Caki2 (cell line): ENCODE results near the gene GNAS-AS1. TPM values are rescaled to one million over a fixed set of nuclear protein-coding genes. Genes with fewer than 3 reads are reported as not detected.

Experiments used
- DNase-seq: peaks from one replicate; pipeline ENCODE4 v3.0.0-alpha.2; 2015; ENCODE audit warnings: low read depth
- in situ Hi-C: cut with HindIII; loops from 2 replicates; pipeline ENCODE4 v1.10.0; 2016; ENCODE audit warnings: low sequenced_read_pairs, low pct_unique_long_range_greater_than_20kb, mixed read lengths
- total RNA-seq: library from RNA; depleted of rRNA; stranded (reverse); fragments of >200 nt; shearing (Covaris generic); gene quantifications from 2 replicates; pipeline ENCODE4 v1.2.3, GENCODE V29; 2014; ENCODE audit warnings: low replicate concordance; rRNA removed

GNAS-AS1 gene
- total RNA-seq, 1 experiment from 2014 or later, result 3.1 TPM

GRCh38 chr20:58777657-58778056 is 73.0 kb downstream of the GNAS-AS1 start:
- in situ Hi-C loops, result no loop called here

GRCh38 chr20:58776109-58776508 is 74.6 kb downstream of the GNAS-AS1 start:
- DNase-seq, result no peak
- in situ Hi-C loops, result no loop called here

More at GRCh38 chr20:58777657-58778056, 73.0 kb downstream of the GNAS-AS1 start:
- no peak for DNase-seq

GRCh38 chr20:58775371-58775770 is 75.3 kb downstream of the GNAS-AS1 start:
- in situ Hi-C loops, result no loop called here
- DNase-seq, result no peak

GRCh38 chr20:58774667-58775263 is 75.9 kb downstream of the GNAS-AS1 start:
- DNase-seq, result no peak
- in situ Hi-C loops, result no loop called here

GRCh38 chr20:58774214-58774613 is 76.5 kb downstream of the GNAS-AS1 start:
- in situ Hi-C loops, result no loop called here

GRCh38 chr20:58772786-58773185 is 77.9 kb downstream of the GNAS-AS1 start:
- no peak for DNase-seq
- in situ Hi-C loops, result no loop called here

More at GRCh38 chr20:58774214-58774613, 76.5 kb downstream of the GNAS-AS1 start:
- DNase-seq, result no peak

Other genes with a start within 250 kb of the GNAS-AS1 start
- 31.2 and 43.7 TPM in 2 replicates for gene STX16, start 199.6 kb downstream of the GNAS-AS1 start, total RNA-seq
- 56.9 and 71.6 TPM in 2 replicates for gene NPEPL1, start 158.1 kb downstream of the GNAS-AS1 start, total RNA-seq
- gene GNAS, start 1.8 kb upstream of the GNAS-AS1 start, total RNA-seq, result 471 and 541 TPM in 2 replicates
- 64.2 and 64.8 TPM in 2 replicates for gene NELFCD, start 130.4 kb upstream of the GNAS-AS1 start, total RNA-seq
- 338 and 349 TPM in 2 replicates for gene CTSZ, start 156.4 kb upstream of the GNAS-AS1 start, total RNA-seq
- gene TUBB1, start 168.5 kb upstream of the GNAS-AS1 start, total RNA-seq, result not detected in 2 replicates
- 42.7 and 54.7 TPM in 2 replicates for gene ATP5F1E, start 181.4 kb upstream of the GNAS-AS1 start, total RNA-seq
- gene PRELID3B, start 191.9 kb upstream of the GNAS-AS1 start, total RNA-seq, result 110 and 128 TPM in 2 replicates